GM18505 (cell line): ENCODE results near the gene HSPA2.

Experiments used
- ATAC-seq: cut with Tn5 transposase; IDR thresholded peaks from one replicate; pipeline ENCODE4 v1.9.1; 2021; ENCODE audit not compliant: unreplicated experiment
- POLR2A ChIP-seq: IDR thresholded peaks from 4 replicates; pipeline ENCODE4 v1.6.1; 2011; ENCODE audit warnings: borderline replicate concordance; ENCODE audit not compliant: insufficient read depth, insufficient read length; ENCODE audit errors: extremely low read depth

The HSPA2 gene

GRCh38 chr14:64540208-64541202 is at the start of gene HSPA2:
Gene HSPA2 (plus strand): TSS chr14:64540741. CDS start chr14:64540850, 109 bp downstream.
- ATAC-seq: peak; percentile 94

GRCh38 chr14:64491637-64492036 is 48.9 kb upstream of the HSPA2 start:
- ATAC-seq: no peak

More at GRCh38 chr14:64540208-64541202, at the start of gene HSPA2:
- TF ChIP-seq POLR2A: peak; percentile 89

GRCh38 chr14:64493455-64493854 is 47.1 kb upstream of the HSPA2 start:
- TF ChIP-seq POLR2A: no peak
- no peak for ATAC-seq

More at GRCh38 chr14:64491637-64492036, 48.9 kb upstream of the HSPA2 start:
- no peak for TF ChIP-seq POLR2A

- no peak for ATAC-seq
- no peak for TF ChIP-seq POLR2A
Observed at GRCh38 chr14:64495252-64495651, 45.3 kb upstream of the HSPA2 start.

- ATAC-seq: no peak
- no peak for TF ChIP-seq POLR2A
Observed at GRCh38 chr14:64496764-64497163, 43.8 kb upstream of the HSPA2 start.

GRCh38 chr14:64500088-64500487 is 40.5 kb upstream of the HSPA2 start:
- no peak for TF ChIP-seq POLR2A
- no peak for ATAC-seq

GRCh38 chr14:64501411-64502171 is 39.0 kb upstream of the HSPA2 start:
- peak; percentile 47 for TF ChIP-seq POLR2A
- no peak for ATAC-seq

- no peak for TF ChIP-seq POLR2A
- no peak for ATAC-seq
Observed at GRCh38 chr14:64502456-64502855, 38.1 kb upstream of the HSPA2 start.

GRCh38 chr14:64502887-64503433 is 37.6 kb upstream of the HSPA2 start:
- TF ChIP-seq POLR2A: no peak
- ATAC-seq: no peak

GRCh38 chr14:64503434-64504309 is 36.9 kb upstream of the HSPA2 start, which contains the start of gene ZBTB25:
Gene ZBTB25 (minus strand): TSS chr14:64503838. CDS start chr14:64490533, 13,305 bp downstream.
- ATAC-seq: peak; percentile 61
- peak; percentile 71 for TF ChIP-seq POLR2A

- peak; percentile 18 for ATAC-seq
- TF ChIP-seq POLR2A: peak; percentile 82
Observed at GRCh38 chr14:64504310-64504896, 36.1 kb upstream of the HSPA2 start, which contains the start of gene ZBTB1. Gene ZBTB1 (plus strand): TSS chr14:64504770. CDS start chr14:64521505, 16,735 bp downstream.
